OCI-LY7 (cell line): ENCODE measurements around the gene PCGF5.

Experiments
- CTCF ChIP-seq: fragments of 200-600 bp; sonication (generic); conservative IDR thresholded peaks from 2 replicates; pipeline ENCODE4 v1.5.1; 2014; ENCODE audit warnings: mild to moderate bottlenecking, antibody characterized with exemption, low read length, moderate library complexity, mixed read lengths
- EZH2phosphoT487 ChIP-seq: fragments of 200-600 bp; sonication (generic); IDR thresholded peaks from 2 replicates; pipeline ENCODE4 v1.6.1; 2018; ENCODE audit warnings: low read depth, borderline replicate concordance, mild to moderate bottlenecking, mixed run types, antibody characterized with exemption, low read length, moderate library complexity, mixed read lengths

GRCh38 chr10:91287912-91288311 is 67.4 kb downstream of the PCGF5 start:
- TF ChIP-seq CTCF = no peak
- TF ChIP-seq EZH2phosphoT487 = no peak
